NB4 (cell line): Measurements from ENCODE around the gene SOBP.

ENCODE experiments used
- DNase-seq: peaks from one replicate; pipeline ENCODE4 v3.0.0; 2010; ENCODE audit warnings: low read depth
- H3K4me3 ChIP-seq: one replicate; pipeline ENCODE4 v1.5.1; 2011; ENCODE audit warnings: mild to moderate bottlenecking, low read depth, low read length, moderate library complexity
- MYC ChIP-seq: IDR thresholded peaks from 2 replicates; pipeline ENCODE4 v1.6.1; 2011; ENCODE audit warnings: low read depth, low read length
- POLR2A ChIP-seq: IDR thresholded peaks from 2 replicates; pipeline ENCODE4 v1.6.1; 2011; ENCODE audit warnings: mild to moderate bottlenecking; ENCODE audit not compliant: insufficient read length; ENCODE audit errors: extremely low read depth
- TF ChIP-seq, protein P1 (sequence below): IDR thresholded peaks from one replicate; pipeline ENCODE4 v1.5.1; 2012; ENCODE audit warnings: low read depth, low read length
- TF ChIP-seq, protein P2 (sequence below): IDR thresholded peaks from 2 replicates; pipeline ENCODE4 v1.6.1; 2011; ENCODE audit warnings: low read depth, low read length

SOBP gene

DNA sequence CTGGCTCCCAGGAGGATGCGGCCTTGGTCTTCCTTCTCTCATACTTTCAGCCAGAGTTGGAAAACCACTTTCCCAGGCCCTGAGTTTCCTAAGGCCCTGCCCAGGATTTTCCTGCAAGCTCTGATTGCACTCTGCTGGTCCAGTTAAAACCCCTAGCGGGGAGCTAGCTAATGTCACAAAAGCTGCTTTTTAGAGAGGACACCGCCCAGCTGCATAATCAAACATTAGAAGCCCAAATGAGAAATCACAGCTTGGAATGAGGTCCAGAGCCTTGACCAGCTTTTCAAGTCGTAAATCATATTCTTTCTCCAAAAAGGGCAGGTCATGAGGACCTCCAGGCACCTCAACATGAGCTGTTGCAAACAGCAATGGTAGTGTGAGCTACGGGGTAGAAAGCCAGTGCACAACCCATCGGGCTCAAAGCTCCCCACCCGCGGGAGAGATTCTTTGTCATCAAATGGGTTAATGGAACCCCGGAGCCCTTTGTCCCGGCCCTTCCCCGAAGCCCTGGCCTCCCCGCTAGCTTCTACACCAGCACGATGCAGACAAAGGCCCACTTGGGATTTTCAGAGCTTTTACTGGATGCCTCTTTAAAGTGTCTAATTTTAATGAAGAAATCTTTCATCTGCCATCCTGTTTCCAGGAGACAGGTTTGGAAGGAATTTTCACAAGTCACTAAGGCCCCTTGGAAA, 200.2 kb downstream of the SOBP start:
- no peak overlapping the region for H3K4me3 ChIP-seq
- TF ChIP-seq, protein P1, sequence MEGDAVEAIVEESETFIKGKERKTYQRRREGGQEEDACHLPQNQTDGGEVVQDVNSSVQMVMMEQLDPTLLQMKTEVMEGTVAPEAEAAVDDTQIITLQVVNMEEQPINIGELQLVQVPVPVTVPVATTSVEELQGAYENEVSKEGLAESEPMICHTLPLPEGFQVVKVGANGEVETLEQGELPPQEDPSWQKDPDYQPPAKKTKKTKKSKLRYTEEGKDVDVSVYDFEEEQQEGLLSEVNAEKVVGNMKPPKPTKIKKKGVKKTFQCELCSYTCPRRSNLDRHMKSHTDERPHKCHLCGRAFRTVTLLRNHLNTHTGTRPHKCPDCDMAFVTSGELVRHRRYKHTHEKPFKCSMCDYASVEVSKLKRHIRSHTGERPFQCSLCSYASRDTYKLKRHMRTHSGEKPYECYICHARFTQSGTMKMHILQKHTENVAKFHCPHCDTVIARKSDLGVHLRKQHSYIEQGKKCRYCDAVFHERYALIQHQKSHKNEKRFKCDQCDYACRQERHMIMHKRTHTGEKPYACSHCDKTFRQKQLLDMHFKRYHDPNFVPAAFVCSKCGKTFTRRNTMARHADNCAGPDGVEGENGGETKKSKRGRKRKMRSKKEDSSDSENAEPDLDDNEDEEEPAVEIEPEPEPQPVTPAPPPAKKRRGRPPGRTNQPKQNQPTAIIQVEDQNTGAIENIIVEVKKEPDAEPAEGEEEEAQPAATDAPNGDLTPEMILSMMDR, result no peak
- TF ChIP-seq, protein P2, sequence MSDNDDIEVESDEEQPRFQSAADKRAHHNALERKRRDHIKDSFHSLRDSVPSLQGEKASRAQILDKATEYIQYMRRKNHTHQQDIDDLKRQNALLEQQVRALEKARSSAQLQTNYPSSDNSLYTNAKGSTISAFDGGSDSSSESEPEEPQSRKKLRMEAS, result no peak
- TF ChIP-seq MYC (no peak), POLR2A (no peak)
- DNase-seq, result no peak

DNA sequence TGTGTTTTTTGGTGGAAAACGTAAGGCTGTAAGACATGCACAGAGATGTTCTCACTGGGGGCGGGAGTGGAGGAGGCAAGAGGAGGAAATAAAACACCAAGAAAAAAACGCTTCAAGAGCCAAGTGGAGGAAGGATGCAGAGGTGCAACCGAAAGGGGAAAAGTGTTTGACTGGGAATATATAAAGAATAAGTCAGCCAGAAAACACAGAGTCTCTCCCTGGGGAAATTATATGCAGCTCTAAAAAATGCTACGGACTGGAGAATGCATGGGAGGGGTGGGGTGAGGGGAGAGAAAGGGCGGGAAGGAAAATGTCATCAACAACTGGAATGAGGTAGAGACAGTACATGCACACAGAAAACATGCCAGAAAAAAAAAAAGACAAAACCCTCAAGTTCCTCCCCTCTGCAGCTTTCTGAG, 200.7 kb downstream of the SOBP start:
- DNase-seq, result no peak
- TF ChIP-seq, protein P1, result no peak
- TF ChIP-seq, protein P2, result no peak
- TF ChIP-seq MYC (no peak), POLR2A (no peak)
- H3K4me3 ChIP-seq, result no peak overlapping the region

DNA sequence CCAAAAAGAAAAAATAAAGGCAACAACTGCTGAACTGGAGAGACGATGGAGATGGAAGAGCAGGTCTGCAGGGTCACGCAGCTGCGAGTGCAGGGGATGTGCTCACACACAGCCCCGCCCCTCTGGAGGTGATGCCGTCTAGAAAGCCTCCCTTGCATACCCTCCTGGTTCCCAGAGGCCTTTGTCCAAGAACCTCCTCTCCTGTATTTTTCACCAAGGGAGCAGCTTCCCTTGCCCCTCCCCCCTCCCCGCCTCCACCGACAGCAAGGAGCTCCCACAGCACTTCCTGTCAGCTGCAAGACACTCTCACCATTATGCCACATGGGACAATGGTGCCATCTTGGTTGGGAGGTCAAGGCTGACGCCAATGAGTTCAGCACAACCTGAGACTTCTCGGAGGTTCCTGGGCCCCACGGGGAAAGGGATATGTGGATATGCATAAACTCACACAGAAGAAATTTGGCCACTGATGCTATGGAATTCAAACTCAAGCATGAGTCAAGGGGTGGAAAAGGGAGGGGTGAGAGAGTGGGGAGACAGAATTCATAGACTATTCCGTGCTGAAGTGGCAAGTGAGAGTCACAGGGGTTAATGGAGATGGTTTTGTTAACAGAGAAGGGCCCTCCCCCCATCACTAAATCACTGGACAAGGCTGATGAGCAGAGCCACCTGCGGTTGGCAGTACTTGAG, 201.3 kb downstream of the SOBP start:
- DNase-seq, result no peak

DNA sequence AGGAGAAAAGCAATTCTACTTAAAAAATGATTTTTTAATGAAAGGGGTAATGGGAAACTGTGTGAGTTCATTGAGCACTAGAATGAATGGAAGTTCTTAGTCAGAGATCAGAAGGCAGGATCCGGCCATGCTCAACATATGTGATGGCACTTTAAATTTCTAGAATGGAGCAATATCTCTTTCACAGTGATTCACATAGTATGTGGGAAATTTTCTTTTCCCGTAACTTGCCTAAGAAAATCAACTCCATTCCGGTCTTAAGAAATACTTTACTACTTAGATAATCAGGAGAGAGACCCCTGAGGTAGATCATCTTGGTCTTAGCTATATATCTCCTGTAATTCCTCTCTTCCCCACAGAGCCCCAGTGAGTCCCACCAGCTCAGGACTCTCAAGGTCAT, 202.4 kb downstream of the SOBP start:
- no peak overlapping the region for H3K4me3 ChIP-seq
- TF ChIP-seq, protein P2, result no peak
- TF ChIP-seq, protein P1, result no peak
- TF ChIP-seq POLR2A, result no peak
- no peak for DNase-seq

More for the DNA sequence above, 201.3 kb downstream of the SOBP start:
- H3K4me3 ChIP-seq, result no peak overlapping the region
- TF ChIP-seq, protein P1, result no peak
- TF ChIP-seq MYC, result no peak
- TF ChIP-seq, protein P2, result no peak
- TF ChIP-seq POLR2A, result no peak

DNA sequence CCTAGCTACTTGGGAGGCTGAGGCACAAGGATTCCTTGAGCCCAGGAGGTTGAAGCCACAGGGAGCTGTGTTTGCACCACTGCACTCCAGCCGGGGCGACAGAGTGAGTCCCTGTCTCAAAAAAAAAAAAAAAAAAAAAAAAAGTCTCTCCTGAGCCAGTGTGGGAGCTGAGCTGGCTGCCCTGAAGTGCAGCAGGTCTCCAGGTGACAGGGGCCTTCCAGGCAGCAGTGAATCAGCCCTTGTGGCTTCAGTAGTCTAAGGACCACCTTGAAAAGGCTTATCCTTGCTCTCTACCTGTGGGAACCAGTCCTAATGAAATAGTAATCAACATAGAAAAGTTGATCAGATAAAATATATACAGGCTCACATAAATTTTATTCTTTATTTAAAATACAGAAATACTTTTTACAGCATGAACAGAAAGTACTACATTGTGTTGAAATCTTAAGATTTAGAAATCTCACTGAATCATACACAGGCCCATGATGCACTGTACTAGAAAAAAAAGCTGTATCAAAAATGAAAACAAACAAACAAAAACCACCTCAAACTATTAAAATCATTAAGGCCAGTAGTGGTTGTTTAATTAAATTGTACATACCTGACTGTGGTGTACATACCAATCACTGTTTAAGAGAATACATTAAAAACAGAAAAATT, 205.3 kb downstream of the SOBP start:
- DNase-seq, result no peak
- H3K4me3 ChIP-seq, result no peak overlapping the region
- TF ChIP-seq MYC (no peak), POLR2A (no peak)
- TF ChIP-seq, protein P2, result no peak
- TF ChIP-seq, protein P1, result no peak
